HL-60 (cell line): ENCODE measurements around the gene ROCK2.

Source experiments
- TF ChIP-seq, protein P1 (sequence below): IDR thresholded peaks from one replicate; pipeline ENCODE4 v1.5.1; 2011; ENCODE audit warnings: low read length, control low read depth, inconsistent platforms; ENCODE audit not compliant: insufficient read depth
- TF ChIP-seq, protein P2 (sequence below): IDR thresholded peaks from 2 replicates; pipeline ENCODE4 v1.6.1; 2012; ENCODE audit warnings: low read depth; ENCODE audit not compliant: insufficient replicate concordance

- TF ChIP-seq, protein P1, sequence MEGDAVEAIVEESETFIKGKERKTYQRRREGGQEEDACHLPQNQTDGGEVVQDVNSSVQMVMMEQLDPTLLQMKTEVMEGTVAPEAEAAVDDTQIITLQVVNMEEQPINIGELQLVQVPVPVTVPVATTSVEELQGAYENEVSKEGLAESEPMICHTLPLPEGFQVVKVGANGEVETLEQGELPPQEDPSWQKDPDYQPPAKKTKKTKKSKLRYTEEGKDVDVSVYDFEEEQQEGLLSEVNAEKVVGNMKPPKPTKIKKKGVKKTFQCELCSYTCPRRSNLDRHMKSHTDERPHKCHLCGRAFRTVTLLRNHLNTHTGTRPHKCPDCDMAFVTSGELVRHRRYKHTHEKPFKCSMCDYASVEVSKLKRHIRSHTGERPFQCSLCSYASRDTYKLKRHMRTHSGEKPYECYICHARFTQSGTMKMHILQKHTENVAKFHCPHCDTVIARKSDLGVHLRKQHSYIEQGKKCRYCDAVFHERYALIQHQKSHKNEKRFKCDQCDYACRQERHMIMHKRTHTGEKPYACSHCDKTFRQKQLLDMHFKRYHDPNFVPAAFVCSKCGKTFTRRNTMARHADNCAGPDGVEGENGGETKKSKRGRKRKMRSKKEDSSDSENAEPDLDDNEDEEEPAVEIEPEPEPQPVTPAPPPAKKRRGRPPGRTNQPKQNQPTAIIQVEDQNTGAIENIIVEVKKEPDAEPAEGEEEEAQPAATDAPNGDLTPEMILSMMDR: no peak
- TF ChIP-seq, protein P2, sequence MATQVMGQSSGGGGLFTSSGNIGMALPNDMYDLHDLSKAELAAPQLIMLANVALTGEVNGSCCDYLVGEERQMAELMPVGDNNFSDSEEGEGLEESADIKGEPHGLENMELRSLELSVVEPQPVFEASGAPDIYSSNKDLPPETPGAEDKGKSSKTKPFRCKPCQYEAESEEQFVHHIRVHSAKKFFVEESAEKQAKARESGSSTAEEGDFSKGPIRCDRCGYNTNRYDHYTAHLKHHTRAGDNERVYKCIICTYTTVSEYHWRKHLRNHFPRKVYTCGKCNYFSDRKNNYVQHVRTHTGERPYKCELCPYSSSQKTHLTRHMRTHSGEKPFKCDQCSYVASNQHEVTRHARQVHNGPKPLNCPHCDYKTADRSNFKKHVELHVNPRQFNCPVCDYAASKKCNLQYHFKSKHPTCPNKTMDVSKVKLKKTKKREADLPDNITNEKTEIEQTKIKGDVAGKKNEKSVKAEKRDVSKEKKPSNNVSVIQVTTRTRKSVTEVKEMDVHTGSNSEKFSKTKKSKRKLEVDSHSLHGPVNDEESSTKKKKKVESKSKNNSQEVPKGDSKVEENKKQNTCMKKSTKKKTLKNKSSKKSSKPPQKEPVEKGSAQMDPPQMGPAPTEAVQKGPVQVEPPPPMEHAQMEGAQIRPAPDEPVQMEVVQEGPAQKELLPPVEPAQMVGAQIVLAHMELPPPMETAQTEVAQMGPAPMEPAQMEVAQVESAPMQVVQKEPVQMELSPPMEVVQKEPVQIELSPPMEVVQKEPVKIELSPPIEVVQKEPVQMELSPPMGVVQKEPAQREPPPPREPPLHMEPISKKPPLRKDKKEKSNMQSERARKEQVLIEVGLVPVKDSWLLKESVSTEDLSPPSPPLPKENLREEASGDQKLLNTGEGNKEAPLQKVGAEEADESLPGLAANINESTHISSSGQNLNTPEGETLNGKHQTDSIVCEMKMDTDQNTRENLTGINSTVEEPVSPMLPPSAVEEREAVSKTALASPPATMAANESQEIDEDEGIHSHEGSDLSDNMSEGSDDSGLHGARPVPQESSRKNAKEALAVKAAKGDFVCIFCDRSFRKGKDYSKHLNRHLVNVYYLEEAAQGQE: no peak
Measured at GRCh38 chr2:11290713-11291112, 53.7 kb downstream of the ROCK2 start.
